ENCODE results near the gene DNAH7.

GRCh38 chr2:195945056-195945455 is 123.6 kb downstream of the DNAH7 start:
- TF ChIP-seq, protein P1, sequence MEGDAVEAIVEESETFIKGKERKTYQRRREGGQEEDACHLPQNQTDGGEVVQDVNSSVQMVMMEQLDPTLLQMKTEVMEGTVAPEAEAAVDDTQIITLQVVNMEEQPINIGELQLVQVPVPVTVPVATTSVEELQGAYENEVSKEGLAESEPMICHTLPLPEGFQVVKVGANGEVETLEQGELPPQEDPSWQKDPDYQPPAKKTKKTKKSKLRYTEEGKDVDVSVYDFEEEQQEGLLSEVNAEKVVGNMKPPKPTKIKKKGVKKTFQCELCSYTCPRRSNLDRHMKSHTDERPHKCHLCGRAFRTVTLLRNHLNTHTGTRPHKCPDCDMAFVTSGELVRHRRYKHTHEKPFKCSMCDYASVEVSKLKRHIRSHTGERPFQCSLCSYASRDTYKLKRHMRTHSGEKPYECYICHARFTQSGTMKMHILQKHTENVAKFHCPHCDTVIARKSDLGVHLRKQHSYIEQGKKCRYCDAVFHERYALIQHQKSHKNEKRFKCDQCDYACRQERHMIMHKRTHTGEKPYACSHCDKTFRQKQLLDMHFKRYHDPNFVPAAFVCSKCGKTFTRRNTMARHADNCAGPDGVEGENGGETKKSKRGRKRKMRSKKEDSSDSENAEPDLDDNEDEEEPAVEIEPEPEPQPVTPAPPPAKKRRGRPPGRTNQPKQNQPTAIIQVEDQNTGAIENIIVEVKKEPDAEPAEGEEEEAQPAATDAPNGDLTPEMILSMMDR (conservative IDR thresholded peaks at IDR 0.05; ENCODE audit: low read depth, low read length), result no peak
- no peak for TF ChIP-seq POLR2A (IDR thresholded peaks at IDR 0.05; ENCODE audit: low read depth, low read length)
- TF ChIP-seq RAD21 (IDR thresholded peaks at IDR 0.05; ENCODE audit: low read length), result no peak
- TF ChIP-seq CEBPB (IDR thresholded peaks at IDR 0.05; ENCODE audit: low read depth, low read length), result no peak
- no peak for TF ChIP-seq ELK1 (IDR thresholded peaks at IDR 0.05; ENCODE audit: borderline replicate concordance, low read depth, low read length)
- no peak for TF ChIP-seq USF2 (IDR thresholded peaks at IDR 0.05; ENCODE audit: low read depth, low read length)

Measured in IMR-90 (cell line).